NCI-H2196 treated with DMSO at 0.1 percent for 48 hours (cell line): ENCODE measurements around the gene CCT8L2.
"Not testable (repeated sequence)": the region's sequence is repeated elsewhere in the genome, so short reads cannot be mapped to it uniquely, and the experiment has no call there.

ENCODE experiments used
- DNase-seq: peaks from one replicate; lab custom pipeline; 2025; ENCODE audit not compliant: unreplicated experiment; lab: John Stamatoyannopoulos, UW

Gene CCT8L2

GRCh38 chr22:16559996-16560395, 32.6 kb downstream of the CCT8L2 start:
- not testable (repeated sequence) for DNase-seq

- no peak for DNase-seq
Observed at GRCh38 chr22:16559056-16559955, 33.3 kb downstream of the CCT8L2 start.

GRCh38 chr22:16558376-16558945, 34.1 kb downstream of the CCT8L2 start:
- not testable (repeated sequence) for DNase-seq

- not testable (repeated sequence) for DNase-seq
Observed at GRCh38 chr22:16557511-16557910, 35.1 kb downstream of the CCT8L2 start.

GRCh38 chr22:16555077-16555994, 37.3 kb downstream of the CCT8L2 start:
- DNase-seq: not testable (repeated sequence)

- DNase-seq: not testable (repeated sequence)
Observed at GRCh38 chr22:16543310-16543709, 49.3 kb downstream of the CCT8L2 start.
